PC-9 (cell line): ENCODE results near the gene GATAD1.
"Not testable (repeated sequence)": the region's sequence is repeated elsewhere in the genome, so short reads cannot be mapped to it uniquely, and the experiment has no call there.

Experiments used
- CTCF ChIP-seq: fragments of 200-600 bp; sonication (generic); conservative IDR thresholded peaks from 2 replicates; pipeline ENCODE4 v1.6.1; 2017; ENCODE audit warnings: mixed run types, antibody characterized with exemption, mild to moderate bottlenecking, moderate library complexity
- EZH2 ChIP-seq: fragments of 200-600 bp; sonication (generic); IDR thresholded peaks from 2 replicates; pipeline ENCODE4 v1.8.0; 2017; ENCODE audit warnings: antibody characterized with exemption, low read depth

- TF ChIP-seq CTCF, EZH2: not testable (repeated sequence)
Measured at GRCh38 chr7:92468589-92468988, 21.3 kb downstream of the GATAD1 start.
